Measurements from ENCODE around the gene BFSP2.

The BFSP2 gene, protein sequence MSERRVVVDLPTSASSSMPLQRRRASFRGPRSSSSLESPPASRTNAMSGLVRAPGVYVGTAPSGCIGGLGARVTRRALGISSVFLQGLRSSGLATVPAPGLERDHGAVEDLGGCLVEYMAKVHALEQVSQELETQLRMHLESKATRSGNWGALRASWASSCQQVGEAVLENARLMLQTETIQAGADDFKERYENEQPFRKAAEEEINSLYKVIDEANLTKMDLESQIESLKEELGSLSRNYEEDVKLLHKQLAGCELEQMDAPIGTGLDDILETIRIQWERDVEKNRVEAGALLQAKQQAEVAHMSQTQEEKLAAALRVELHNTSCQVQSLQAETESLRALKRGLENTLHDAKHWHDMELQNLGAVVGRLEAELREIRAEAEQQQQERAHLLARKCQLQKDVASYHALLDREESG

DNA sequence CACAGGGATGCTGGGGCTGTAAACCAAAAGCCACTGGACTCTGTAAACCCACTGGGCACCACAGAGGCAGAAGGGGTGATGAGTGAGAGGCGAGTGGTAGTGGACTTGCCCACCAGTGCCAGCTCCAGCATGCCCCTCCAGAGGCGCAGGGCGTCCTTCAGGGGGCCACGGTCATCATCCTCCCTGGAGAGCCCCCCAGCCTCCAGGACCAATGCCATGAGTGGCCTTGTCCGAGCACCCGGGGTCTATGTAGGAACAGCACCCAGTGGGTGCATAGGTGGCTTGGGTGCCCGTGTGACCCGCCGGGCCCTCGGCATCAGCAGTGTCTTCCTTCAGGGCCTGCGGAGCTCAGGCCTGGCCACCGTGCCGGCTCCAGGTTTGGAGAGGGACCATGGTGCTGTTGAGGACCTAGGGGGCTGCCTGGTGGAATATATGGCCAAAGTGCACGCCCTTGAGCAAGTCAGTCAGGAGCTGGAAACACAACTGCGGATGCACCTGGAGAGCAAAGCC lies at the start of gene BFSP2:
BFSP2 (plus strand) TSS at position 51 of the 510 bp plus-strand sequence; CDS start at position 79, 28 bp downstream.
- DNase-seq, result no peak

DNA sequence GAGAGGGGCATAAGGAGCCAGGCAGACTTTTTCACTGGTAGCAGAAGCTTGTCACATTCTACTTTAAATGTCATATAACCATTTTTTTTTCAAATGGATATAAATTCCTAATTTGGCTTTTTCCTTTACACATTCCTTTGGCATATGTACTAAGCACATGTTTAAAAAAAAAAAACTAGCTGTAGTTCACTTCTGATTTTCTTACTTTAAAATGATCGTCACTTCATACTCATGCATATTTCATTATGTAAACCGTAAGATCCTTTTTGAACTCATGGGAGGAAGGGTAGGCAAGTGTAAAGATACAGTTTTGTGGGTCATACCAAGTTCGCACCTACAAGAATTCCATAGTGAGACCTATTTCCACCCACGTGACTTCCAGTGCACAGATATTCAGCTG lies 45.1 kb upstream of the BFSP2 start:
- no peak for DNase-seq

DNA sequence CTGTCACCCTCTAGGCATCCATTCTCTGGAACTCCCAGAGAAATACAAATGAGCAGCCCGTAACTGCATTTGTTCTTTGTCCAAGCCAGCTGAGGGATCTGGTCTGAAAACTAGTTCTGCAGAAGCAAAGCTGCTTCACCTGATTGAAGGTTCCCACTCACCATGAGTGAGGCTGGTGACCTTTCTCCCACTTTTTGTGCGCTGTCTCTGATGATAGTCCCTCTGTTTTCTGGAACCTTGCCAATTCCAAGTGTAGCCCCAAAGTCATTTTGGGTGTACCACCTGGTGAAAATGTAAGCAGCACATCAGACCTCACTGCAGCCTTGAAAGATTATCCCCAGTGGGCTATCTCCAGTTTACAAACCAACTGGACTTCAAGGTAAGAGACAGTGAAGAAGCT lies 39.4 kb upstream of the BFSP2 start:
- DNase-seq, result no peak

DNA sequence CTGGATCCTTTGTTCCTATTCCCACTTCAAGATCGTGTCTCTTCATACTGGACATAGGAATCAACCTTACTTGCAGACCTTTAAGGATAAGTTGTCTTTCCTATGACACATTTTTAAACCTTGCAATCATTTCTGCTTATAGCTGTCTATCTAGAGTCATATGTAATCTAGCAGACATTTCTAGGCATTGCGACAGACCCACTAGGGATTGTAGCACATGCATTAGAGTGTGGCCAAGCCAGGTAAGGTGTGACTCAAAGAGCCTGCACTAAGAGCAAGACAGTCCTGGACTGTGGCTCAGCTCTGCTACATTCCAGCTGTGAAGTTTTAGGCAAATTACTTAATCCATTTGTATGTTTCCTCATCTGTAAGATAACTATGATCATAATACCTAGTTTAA lies 38.8 kb upstream of the BFSP2 start:
- DNase-seq, result no peak

DNA sequence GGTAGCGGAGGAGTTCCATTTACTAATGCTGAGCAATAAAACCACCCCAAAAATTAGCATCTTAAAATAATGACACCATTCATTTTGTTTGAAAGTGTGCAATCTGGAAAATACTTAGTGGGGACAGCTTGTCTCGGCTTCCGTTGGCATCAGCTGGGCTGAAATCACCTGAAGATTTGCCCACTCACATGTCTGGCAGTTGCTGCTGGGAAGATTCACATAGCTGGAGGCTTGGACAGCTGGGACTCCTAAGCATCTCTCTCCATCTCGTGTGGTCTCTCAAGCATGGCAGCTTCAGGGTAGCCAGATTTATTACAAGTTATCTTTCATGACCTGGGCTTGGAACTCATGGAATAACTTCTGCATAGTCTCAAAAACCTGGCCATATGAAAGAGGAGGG lies 38.4 kb upstream of the BFSP2 start:
- no peak for DNase-seq

DNA sequence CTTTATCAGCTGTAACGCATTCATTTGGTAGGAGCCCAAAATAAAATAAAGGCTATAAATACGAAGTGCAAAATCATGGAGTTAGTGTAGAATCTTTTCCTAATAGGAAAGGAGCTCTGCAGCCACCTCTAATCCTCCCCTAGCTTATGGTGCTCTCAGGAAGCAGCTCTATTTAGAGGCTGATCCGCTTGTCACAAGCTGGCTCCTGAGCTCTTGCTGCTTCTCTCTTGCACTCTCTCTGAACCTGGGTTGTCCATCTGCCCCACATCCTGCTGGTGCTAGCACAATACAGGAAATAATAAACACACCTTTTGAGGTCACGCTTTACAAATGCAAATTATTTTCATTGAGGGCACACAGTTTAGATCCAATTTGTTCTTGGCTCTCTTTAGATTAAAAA lies 37.3 kb upstream of the BFSP2 start:
- no peak for DNase-seq

DNA sequence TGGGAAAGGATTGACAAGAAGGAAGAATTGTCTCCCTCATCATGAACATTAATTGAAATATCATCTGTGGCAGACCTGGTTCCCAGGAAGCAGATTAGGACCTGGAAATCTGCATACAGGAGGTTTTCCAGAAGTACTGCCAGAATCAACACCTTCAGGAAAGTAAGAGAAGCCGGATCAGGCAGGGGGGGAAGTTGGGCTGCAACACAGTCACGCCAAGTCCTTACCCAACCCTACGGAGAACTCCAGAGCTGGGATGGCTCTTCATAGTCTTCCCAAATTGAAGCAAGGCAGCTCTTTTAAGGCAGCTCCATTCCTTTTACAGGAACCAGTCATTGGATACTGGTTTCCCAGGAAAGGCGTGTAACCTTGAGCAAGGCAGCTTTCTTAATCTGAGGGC lies 35.2 kb upstream of the BFSP2 start:
- DNase-seq, result no peak

DNA sequence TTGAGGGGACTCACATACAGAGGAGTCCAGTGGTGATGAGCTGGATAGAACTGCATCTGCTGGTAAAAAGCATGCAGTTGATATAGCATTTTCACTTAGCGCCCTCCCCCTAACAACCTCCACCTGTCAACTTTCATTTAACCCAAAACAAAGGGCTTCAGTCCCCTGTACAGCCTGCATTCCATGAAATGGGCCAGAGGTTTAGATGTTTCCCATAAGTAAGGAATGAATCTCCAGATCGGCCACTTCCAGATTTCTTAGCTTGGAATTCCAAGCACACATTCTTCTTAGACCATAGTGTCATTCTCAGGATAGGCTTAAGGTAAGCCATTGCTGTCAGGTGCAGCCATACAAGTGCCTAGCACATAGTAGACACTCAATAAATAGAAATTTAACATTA lies 32.9 kb upstream of the BFSP2 start:
- no peak for DNase-seq

DNA sequence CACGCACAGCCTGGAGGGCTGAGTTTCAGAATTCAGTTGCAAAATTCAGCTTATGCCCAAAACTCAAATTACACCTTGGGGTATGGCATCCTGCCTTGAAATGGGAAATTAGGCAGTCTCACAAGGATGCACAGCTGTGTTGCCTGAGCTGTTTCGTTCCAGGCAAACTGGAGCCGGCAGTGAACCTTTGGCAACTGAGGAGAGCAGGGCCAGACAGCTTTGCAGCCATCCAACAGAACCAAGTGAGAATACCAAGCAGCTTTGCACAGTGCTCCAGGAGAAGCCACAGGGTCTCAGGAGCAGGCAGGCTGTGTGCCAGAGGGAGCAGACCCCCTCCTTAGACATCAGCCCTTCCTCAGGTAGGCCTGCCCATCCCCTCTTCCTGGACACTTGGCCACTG lies 32.5 kb upstream of the BFSP2 start:
- DNase-seq, result no peak

DNA sequence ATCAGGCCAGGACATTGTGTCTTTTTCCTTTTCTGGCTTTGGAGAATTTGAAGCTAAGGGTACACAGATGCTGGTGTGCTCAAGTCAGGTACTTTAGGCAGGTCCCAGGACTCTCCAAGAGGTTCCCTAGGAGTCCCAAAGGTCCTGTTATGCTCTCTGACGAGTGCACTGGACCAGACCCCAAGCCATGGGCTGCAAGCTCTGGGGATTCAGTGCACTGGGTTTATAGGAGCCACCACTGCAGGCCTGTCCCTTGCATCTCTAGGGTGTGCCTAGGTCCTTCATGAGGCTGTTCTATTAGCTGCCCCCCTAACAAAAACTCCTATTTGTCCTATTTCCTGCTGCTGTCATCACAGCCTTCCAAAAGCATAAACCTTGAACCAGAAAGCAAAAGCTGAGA lies 31.9 kb upstream of the BFSP2 start:
- no peak for DNase-seq

DNA sequence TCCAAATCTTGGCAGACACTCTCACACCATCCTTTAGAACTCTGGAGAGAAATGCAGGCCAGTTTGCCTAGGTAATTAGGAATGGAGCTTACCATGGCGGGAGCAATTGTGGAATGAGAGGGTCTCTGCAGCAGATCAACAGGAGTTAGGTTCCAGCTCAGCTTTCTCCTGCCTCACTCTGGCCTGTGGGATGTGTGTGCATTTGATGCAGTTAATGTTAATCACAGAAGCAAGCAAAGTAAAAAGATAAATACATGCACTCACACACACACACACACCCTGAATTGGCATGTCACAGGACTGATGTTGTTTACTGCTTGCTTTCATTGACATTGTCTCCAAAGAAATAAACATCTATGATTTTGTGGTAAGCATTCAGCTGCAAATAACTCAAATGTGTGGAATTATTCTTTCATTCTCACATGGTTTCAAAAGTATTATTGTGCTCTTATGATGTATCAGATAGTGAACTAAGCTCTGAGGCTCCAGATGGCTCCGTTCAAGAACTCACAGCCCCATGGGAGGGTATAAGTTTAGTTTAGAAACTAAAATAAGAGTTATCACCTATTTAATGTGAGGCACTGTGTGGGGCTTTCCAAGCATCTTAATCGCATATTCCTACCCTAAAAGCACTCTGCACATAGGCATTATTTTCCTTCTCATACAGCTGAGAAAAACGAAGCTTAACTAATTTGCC lies 31.3 kb upstream of the BFSP2 start:
- DNase-seq, result no peak

DNA sequence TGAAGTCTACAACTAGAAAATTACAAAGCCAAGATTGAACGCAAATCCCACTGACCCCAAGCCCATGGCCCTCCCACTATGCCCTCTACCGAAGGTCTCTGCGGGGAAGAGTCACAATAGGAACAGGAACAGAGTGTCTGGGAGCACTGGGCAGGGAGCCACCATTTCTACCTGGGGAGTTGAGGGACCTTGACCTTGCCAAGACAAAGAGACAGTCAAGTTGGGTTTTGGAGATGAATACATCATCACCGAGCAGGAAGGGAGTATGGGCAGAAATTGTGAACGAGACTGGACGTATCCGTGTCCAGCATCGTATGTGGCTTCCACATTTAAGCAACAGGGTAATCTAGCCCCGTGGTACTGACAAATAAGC lies 30.8 kb upstream of the BFSP2 start:
- DNase-seq, result no peak

DNA sequence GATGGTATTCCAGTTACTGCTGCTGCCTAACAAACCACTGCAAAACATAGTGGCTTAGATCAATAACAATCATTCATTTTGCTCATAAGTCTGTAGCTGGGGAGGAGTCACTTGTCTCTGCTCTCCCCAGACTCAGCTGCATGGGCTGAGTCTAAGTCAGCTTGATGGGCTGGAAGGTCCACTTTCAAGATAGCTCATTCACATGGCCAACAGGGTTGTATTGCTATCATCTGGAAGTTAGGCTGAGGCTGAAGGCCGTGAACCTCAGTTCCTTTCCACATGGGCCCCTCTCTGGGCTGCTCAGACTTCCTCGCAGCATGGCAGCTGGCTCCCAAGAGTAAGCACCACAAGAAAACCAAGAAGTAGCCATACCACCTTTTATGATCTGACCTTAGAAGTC lies 28.7 kb upstream of the BFSP2 start:
- DNase-seq, result no peak

DNA sequence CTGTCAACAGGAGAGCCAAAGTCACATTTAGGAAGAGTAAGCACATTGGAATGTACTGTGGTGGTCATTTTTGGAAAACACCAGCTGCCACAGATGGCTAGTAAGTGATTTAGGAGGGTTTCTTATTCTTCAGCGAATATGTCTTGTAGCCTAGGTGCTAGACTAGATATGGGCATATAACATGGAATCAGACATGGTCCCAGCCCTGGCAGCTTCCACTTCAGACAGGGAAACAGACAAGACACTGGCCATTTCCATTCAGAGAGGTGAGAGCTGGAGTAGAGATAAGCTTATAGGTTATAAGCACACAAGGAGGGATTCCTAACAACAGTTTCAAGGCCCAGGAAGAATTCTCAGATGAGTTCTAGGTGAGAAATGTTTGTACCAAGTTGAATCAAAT lies 28.2 kb upstream of the BFSP2 start:
- DNase-seq, result no peak

DNA sequence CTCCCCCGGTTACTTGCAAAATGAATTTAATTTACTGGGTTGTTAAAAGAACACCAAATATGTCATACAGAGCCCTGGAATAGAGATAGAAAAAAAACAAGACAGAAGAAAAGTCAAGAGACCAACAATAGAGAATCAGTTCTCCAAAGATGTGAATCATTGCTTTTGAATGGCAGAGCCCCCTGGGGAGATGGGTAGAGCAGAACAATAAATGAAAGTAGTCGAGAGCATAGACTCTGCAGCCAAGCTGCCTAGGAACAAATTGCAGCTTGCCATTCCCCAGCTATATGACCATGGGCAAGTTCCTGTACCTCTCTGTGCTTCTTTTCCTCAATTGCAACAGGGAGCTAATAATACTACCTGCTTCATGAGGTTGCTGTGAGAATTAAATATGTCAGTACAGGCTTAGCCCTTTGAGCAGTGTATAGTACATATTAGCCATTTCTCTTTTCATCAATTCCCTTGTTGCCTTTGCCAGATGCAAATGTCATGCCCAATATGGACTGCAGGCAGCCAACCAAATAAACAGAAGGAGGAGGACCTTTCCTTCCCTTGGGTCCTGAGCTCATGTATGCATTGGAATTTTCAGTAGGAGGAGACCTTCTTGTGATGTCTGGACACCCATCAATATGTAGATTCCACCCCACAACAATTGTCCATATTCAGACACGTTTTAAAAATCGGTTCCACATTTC lies 25.0 kb upstream of the BFSP2 start:
- DNase-seq, result no peak

DNA sequence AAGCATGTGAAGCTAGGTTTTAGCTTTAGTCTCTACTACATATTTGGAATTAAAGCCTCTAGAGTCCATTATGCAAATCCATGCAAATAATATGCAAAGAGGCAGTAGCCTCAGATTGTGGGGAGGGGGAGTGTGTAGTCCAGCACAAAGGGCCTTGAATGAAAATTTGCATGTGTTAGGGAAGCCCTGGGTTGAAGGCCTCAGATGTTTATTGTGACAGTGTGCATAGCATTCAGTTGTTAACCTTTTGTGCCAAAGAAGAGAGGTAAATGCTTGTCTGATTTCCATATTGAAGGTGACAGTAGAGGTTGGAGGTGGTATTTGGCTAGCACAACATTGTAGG lies 24.5 kb upstream of the BFSP2 start:
- no peak for DNase-seq

DNA sequence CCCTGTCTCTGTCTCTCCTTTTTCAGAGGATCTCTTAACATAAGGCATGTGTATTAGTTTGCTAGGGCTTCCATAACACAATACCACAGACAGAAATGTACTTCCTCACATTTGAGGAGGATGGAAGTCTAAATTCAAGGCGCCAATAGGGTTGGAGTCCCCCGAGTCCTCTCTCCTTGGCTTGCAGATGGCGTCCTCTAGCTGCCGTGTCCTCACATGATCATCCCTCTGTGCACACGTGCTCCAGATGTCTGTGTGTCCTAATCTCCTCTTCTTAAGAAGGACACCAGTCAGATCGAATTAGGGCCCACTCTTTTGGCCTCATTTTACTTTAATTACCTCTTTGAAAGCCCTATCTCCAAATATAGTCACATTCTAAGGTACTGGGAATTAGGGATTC lies 23.0 kb upstream of the BFSP2 start:
- no peak for DNase-seq

DNA sequence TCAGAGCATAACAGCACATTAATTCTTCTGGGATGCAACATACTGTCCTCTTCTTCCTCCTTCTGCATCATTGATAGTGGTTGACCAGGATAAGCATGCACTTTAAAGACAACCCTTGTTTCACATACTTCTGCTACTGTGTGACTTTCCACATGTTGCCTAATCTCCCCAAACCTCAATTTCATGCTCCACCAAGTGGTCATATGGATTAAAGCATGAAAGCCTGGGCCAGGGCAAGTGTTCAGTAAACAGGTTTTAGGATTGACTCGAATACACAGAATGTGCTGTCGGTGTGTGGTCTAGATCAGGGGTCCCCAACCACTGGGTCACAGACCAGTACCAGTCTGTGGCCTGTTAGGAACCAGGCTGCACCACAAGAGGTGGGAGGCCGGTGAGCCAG lies 22.5 kb upstream of the BFSP2 start:
- no peak for DNase-seq

DNA sequence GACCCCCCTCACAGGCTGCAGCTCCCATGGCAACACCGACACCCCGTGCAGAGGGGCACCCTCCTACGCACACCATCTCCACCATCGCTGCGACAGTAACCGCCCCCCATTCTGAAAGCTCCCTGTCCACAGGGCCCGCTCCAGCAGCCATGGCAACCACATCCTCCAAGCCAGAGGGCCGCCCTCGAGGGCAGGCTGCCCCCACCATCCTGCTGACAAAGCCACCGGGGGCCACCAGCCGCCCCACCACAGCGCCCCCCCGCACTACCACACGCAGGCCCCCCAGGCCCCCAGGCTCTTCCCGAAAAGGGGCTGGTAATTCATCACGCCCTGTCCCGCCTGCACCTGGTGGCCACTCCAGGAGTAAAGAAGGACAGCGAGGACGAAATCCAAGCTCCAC lies 19.9 kb upstream of the BFSP2 start:
- DNase-seq, result no peak

DNA sequence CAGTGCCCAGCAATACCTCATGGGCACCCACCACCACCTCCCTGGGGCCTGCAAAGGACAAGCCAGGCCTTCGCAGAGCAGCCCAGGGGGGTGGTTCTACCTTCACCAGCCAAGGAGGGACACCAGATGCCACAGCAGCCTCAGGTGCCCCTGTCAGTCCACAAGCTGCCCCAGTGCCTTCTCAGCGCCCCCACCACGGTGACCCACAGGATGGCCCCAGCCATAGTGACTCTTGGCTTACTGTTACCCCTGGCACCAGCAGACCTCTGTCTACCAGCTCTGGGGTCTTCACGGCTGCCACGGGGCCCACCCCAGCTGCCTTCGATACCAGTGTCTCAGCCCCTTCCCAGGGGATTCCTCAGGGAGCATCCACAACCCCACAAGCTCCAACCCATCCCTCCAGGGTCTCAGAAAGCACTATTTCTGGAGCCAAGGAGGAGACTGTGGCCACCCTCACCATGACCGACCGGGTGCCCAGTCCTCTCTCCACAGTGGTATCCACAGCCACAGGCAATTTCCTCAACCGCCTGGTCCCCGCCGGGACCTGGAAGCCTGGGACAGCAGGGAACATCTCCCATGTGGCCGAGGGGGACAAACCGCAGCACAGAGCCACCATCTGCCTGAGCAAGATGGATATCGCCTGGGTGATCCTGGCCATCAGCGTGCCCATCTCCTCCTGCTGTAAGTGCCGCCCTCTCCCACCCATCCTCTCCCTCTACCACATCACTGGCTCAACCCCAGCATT lies 19.2 kb upstream of the BFSP2 start:
- DNase-seq, result no peak

DNA sequence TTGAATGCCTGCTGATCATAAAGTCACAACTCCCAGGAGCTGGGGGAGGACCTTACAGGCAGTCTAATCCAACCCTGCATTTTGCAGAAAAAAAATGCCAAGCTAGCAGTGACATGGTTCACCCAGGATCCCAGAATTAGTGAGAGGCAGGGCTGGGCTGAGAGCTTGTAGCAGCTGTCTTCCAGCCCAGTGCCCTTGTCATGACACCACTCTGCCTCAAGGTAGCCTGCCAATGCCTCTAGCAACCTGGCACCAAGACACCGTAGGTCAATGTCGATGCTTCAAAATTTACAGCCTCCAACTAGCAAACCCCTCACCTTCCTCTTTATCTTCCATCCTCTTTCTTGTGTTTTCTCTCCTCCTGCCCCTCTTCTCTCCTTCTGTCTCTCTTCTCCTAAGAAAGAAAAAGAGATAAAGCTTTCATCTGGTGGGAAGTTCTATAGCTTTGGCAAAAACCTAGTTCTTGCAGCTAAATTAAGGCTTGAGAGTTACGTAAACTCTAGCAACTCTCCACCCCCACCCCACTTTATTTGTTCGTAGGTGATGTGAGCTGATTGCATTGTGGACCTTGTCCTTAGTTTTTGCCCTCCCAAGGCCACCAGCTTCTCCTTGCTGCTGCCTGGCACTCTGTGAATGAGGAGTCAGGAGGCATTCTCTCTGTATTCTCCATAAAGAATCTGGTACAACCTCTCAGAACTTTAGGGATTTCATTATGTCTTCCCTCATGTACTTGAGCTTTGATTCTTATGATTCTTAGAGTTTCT lies 18.3 kb upstream of the BFSP2 start:
- no peak for DNase-seq

DNA sequence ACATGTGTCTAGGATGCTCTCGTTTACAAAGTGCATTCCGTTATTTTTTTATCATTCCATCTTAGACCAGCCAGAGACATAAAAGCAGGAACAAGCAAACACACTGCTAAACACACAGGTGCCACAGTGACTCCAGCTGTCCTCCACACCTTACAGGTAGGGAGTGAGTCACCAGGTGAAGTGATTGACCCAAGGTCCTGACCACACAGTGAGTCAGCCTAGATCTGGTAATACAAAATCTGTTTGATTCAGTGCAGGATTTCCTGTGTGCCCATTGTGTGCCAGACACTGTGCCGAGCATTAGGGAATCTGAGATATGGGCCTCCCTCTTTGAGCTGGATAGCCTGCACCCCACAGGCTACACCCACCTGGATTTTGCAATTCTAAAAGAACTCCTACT lies 16.7 kb upstream of the BFSP2 start:
- no peak for DNase-seq

DNA sequence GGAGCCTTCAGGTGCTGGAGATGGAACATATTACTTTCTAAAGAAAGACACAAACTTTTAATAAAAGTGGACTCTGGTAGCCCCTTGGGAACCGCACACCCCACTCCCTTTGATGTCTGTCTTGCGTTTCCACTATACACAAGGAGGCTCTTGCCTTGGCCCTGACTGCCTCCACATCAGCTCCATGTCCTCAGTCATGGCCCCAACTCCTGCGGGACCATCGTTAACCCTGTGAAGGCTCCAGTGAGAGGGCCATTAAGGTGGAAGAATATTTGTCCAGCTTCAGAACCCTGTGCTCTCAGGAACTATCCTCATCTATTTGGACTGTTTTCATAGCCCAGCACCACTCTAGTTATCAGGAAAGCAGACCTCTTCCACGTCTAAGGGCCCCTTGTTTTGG lies 16.1 kb upstream of the BFSP2 start:
- DNase-seq, result no peak
